ENCODE results near the gene ZNF627. TPM values are rescaled to one million over a fixed set of nuclear protein-coding genes. Genes with fewer than 3 reads are reported as not detected.
"Not testable (repeated sequence)": the region's sequence is repeated elsewhere in the genome, so short reads cannot be mapped to it uniquely, and the experiment has no call there.

Gene ZNF627
- polyA plus RNA-seq, result 1 to 10 TPM; 1.7 to 5.7 (median 2.4) TPM

DNA sequence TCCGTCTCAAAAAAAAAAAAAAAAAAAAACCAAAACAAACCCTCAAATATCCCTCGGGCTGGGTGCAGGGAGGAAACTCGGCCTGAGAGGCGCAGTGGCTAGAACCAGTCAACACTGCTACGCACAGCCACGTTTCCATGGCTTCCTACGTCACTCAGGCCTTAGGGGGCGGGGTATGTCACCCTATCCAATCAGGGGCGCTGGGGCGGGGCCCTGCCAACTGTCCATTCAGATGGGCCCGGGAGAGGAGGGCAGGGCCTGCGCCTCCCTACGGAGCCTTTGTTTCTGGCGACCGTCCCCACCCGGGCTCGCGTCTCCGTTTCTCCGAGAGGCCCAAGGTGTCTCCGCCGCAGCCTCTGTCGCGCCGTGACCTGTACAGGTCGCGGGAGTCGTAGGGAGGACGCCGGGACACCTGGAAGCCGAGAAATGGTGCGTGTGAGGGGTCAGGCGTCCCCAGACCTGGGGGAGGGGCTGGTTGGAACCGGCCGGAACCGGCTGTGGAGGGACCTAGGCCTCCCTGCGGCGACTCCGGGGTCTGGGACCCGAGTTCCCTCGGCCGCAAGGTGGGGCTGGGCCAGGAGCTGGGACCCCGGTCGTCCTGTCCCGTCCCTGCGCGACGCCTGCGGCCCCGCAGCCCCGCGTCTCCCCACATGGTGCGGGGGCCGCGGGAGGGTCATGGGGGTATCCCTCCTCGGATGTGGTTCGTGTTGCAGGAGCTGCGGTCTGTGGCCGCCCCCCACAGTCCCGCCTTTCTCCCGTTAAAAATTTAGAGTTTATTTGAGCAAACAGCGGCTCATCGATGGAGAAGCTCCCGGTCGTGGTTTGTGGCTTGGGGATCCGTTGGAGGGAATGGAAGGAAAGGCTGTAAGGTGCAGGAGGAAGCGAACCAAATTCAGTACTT, at the start of gene ZNF627:
ZNF627 (plus strand) TSS at position 282 of the 901 bp plus-strand sequence; CDS start at position 427, 145 bp downstream.
- H3K27ac ChIP-seq (ENCODE audit: low read depth, low read length), result peak within 1 kb of the TSS; percentile 3
- 0% methylated on average over 65 to 67 of the region's 67 CpGs for WGBS, 3 donors

DNA sequence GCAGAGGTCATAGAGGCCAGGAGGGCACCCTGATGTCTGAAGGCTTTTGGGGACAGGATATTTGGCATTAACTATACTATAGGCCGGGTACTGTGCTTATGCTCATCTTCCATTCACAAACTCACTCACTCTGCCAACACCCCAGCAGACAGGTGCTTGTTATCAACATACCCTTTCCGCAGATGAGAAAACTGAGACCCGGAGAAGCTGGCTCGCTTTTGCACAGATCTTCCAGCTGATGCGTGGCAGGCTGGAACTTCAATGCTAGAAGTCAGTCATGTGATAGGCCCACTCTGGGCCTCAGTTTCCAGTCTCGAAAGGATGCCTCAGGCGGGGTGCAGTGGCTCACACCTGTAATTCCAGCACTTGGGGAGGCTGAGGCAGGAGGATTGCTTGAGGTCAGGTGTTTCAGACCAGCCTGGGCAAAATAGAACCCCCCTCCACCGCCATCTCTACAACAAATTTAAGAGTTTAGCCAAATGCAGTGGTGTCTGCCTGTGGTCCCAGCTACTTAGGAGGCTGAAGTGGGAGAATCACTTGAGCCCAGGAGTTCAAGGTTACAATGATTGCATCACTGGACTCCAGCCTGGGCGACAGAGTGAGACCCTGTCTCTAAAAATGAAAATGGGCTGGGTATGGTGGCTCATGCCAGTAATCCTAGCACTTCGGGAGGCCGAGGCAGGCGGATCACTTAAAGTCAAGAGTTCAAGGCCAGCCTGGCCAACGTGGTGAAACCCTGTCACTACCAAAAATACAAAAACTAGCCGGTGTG, 49.2 kb upstream of the ZNF627 start:
- 85 to 92% (median 89%) methylated on average over 14 of the region's 14 CpGs for WGBS, 3 donors
- no peak overlapping the region for H3K27ac ChIP-seq (ENCODE audit: low read depth, low read length)

DNA sequence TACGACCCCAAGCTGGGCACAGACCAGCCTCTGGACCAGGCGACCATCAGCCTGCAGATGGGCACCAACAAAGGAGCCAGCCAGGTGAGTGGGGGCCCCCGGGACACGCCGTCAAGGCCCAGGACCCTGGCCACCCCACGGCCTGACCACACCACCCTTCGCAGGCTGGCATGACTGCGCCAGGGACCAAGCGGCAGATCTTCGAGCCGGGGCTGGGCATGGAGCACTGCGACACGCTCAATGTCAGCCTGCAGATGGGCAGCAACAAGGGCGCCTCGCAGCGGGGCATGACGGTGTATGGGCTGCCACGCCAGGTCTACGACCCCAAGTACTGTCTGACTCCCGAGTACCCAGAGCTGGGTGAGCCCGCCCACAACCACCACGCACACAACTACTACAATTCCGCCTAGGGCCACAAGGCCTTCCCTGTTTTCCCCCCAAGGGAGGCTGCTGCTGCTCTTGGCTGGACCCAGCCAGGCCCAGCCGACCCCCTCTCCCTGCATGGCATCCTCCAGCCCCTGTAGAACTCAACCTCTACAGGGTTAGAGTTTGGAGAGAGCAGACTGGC, 47.8 kb upstream of the ZNF627 start:
- WGBS, 3 donors, result 91% methylated on average over 24 of the region's 24 CpGs
- H3K27ac ChIP-seq (ENCODE audit: low read depth, low read length), result no peak overlapping the region

DNA sequence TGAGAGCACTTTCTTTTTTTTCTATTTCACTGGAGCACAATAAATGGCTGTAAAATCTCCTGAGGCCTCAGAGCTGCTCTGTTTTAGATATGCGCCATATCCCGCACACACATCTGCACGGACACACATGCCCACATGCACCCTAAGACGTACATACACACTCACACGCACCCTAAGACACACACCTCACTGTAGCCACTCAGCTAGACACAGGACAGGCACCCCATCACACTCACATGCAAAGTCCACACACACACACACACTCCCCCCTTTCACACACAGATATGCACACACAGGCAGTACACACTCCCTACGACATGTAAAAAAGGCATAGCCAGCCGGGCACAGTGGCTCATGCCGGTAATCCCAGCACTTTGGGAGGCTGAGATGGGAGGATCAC, 47.0 kb upstream of the ZNF627 start:
- 87 to 91% (median 89%) methylated on average over 8 of the region's 8 CpGs for WGBS, 3 donors
- no peak overlapping the region for H3K27ac ChIP-seq (ENCODE audit: low read depth, low read length)

DNA sequence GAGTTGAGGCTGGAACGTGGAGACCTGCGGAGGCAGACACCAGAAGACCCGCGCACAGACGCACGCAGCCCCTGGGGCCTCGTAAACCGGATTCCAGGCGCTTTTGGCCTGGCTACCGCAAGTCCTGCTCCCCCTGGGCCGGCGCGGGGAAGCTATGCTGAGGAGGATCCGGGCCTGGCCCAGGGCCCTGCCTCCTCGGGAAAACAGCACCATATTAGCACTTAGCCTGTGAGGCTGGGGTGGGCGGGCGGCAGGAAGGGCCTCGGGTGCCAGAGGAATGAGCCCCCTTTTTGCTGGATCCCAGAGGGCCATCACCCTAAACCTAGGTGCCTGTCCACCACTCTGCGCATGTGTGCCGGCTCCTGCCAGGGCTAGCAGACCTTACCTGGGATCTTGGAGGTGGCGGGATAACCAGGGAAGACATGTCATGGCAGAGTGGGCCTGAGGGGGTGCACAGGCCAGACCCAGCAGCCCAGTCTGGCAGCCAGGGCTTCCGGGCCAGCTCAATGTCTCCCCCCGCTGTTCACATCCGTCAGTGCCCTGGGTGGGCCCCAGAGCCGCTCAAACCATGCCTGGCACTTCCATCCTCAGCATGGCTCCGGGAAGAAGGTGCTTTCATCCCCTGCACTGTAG, 45.6 kb upstream of the ZNF627 start:
- H3K27ac ChIP-seq (ENCODE audit: low read depth, low read length), result no peak overlapping the region
- WGBS, 3 donors, result 60 to 80% (median 80%) methylated on average over 26 of the region's 26 CpGs

DNA sequence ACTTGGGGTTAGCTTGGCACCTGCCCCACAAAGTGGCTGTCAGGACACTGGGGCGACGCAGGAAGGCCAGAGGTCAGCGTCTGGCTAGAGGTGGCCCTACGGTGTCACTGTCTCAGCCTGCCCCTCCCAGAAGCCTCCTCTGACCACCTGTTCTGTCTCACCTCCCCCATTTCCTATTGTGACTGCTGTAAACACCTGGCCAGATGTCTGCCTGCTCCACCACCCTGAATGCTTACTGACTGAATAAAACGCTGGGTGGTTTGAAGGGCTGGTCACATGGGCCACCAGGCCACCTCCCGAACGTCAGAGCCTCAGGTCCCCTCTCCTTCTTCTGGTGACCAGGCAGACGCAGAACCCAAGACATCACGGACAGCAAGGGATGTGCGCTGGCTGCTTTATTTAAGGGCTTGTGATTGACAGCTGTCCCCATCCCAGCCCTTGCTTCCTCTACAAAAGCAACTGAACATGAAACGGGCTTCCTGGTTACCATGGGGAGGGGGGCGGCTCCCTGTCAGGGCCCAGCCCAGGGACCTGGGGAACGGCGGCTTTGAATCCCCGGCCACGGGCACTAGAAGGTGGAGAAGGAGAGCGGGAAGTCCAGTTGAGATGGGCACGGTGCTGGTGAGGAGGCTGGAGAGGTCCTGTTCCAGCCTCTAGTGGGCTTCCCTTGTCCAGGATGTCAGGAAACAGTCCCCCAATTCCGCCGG, 44.5 kb upstream of the ZNF627 start:
- WGBS, 3 donors, result 80 to 81% (median 81%) methylated on average over 18 to 20 of the region's 20 CpGs
- no peak overlapping the region for H3K27ac ChIP-seq (ENCODE audit: low read depth, low read length)

DNA sequence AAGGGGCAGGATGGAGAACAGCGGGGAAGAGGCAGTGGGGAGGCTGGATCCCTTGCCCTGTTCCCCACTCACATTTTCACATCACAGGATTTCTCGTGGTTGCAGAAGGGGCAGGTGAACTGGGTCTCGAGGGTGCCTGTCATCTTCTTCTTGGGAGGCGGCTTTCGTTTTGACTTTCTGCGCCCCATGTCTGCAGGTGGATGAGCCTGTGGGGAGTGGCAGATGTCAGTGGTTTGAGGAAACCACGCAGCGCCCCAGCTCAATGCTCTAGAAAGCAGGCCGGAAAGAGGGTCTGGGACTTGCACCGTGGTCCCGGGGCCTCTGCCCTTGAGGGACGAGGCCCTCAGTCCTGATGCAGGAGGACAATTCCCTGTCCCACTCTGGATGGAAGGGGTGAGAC, 43.1 kb upstream of the ZNF627 start:
- 86 to 92% (median 90%) methylated on average over 12 of the region's 12 CpGs for WGBS, 3 donors

DNA sequence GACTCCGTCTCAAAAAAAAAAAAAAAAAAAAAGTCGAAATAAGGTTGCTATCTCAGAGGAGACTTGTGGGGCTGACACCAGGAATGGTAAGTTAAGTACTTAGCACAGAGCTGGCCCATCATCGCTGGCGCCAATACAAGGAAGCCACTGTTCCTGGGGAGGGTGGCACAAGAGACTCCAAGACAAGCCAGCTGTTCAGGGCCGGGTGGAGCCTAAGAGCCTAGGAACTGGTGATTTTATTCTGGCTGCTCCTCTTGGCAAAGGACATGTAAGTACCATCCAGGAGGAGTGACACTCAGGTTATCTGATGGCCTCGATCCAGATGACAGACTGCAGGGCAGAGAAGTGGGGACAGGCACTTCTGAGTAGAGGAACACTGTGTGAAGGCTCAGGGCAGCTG, 42.0 kb upstream of the ZNF627 start:
- no peak overlapping the region for H3K27ac ChIP-seq (ENCODE audit: low read depth, low read length)
- 85 to 94% (median 88%) methylated on average over 5 to 6 of the region's 6 CpGs for WGBS, 3 donors

More for the DNA sequence above, 43.1 kb upstream of the ZNF627 start:
- no peak overlapping the region for H3K27ac ChIP-seq (ENCODE audit: low read depth, low read length)

DNA sequence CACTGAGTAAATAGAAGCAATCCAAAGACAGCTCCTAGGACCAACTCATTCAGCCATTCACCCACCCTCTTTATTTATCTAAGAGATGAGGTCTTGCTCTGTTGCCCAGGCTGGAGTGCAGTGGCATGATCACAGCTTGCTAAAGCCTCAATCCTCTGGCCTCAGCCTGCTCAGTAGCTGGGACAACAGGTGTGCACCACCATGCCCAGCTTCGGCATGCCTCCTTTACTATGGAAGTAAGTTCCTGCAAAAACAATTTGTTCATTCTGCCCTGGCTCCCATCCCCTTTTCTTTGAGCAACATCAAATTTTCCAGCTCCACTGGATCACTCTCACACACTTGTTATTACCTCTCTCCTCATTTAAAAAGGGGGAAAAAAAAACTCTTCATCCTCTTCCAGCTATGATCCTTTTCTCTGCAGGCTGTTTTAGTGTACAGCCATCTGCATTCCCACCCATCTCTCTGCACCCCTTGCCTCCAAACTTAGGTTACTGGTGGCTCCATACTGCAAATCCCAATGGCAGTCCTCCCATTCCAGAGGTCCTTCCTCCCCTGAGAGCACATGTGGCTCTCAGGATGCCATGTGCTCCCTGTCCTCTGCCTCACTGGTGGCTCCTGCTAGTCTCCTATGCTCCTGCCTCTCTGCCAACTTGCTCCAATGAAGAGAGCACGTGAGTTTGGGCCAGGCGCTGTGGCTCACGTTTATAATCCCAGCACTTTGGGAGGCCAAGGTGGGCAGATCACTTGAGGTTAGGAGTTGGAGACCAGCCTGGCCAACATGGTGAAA, 40.5 kb upstream of the ZNF627 start:
- no peak overlapping the region for H3K27ac ChIP-seq (ENCODE audit: low read depth, low read length)
- 81 to 90% (median 84%) methylated on average over 4 of the region's 4 CpGs for WGBS, 3 donors

DNA sequence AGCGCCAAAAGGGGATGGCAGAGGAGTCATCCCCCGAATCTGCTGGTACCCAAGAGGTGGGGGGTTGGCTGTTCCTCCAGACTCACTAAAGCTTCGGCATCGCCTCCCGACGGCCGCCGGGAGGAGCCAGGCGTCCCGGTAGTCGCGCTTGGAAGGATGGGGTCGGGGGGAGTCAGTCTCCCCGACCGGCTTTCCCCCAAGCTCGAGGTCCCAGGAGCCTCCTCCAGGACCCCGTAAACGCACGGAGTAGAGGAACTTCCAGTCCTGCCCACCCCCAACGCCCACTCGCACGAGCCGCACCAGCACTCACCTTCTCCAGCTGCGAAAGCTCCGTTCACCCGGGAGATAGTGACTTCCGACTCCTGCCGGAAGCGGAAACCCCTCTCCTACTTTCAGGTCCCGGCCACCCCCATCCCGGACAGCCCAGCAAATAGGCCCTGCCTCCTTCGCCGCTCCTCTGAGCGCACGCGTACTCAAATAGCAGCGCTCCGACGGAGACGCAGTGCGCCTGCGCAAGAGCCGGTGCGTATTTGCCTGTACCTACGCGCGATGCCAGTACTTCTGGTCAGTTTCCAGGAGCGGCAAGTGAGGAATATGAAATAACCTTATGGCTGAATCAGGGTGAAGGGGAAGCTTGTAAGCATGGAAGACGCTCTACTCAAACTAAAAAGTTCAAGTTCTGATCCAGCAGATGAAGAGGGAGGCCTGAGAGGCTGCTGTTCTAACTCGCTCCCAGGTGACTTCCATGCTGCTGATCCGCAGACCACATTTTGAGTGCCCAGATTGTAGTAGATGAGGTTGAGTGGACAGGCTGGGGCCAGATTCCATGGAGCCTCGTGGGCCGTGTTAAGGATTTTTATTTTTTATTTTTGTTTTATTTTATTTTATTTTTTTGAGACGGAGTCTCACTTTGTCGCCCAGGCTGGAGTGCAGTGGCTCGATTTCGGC, 38.1 kb upstream of the ZNF627 start, which contains the start of gene ELOF1:
ELOF1 (minus strand) TSS at position 350 of the 948 bp plus-strand sequence. CDS start 4,883 bp downstream, outside the sequence.
- 2 to 4% (median 3%) methylated on average over 50 to 57 of the region's 57 CpGs for WGBS, 3 donors
- no peak within 1 kb of the TSS for H3K27ac ChIP-seq (ENCODE audit: low read depth, low read length)

DNA sequence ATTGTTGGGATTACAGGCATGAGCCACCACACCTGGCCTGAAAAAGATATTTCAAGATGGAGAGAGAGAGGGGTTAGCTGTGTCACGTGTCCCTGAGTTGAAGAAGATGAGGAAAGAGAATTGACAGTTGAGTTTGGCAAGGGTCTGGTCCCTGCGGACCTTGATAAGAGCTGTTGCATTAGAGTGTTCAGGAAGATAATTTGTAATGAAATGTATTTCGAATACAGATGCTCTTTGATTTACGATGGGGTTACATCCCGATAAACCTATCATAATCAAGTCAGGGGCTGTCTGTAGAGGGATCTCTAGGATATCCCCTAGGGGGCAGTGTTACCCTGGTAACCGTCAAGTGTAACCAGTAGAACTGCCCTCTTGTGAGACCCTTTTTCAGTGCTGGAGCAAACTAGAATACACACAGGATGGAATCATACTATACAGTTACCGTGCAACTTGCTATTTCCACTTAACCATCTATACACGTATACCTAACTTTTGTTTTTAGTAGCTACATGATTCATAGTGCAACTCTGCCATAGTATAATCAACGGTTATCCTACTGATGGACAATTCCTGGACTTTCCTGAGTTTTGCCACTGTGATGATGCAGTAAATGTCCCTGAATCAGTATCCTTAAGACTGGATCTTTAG, 36.8 kb upstream of the ZNF627 start:
- H3K27ac ChIP-seq (ENCODE audit: low read depth, low read length), result no peak overlapping the region
- 12 to 15% (median 12%) methylated on average over 9 of the region's 9 CpGs for WGBS, 3 donors

DNA sequence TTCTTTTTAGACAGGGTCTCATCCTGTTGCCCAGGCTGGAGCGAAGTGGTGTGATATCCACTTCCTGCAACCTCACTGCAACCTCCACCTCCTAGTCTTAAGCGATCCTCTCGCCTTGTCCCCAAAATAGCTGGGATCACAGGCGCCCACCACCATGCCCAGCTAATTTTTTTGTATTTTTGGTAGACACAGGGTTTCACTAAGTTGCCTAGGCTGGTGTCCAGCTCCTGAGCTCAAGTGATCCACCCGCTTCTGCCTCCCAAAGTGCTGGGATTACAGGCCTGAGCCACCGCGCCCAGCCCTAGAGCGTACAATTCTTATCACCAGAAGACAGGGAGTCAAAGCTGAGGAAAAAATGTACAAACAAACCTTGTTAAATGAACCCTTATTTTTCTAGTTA, 33.8 kb upstream of the ZNF627 start:
- H3K27ac ChIP-seq (ENCODE audit: low read depth, low read length), result no peak overlapping the region
- WGBS, 3 donors, result 83 to 85% (median 84%) methylated on average over 8 of the region's 8 CpGs

DNA sequence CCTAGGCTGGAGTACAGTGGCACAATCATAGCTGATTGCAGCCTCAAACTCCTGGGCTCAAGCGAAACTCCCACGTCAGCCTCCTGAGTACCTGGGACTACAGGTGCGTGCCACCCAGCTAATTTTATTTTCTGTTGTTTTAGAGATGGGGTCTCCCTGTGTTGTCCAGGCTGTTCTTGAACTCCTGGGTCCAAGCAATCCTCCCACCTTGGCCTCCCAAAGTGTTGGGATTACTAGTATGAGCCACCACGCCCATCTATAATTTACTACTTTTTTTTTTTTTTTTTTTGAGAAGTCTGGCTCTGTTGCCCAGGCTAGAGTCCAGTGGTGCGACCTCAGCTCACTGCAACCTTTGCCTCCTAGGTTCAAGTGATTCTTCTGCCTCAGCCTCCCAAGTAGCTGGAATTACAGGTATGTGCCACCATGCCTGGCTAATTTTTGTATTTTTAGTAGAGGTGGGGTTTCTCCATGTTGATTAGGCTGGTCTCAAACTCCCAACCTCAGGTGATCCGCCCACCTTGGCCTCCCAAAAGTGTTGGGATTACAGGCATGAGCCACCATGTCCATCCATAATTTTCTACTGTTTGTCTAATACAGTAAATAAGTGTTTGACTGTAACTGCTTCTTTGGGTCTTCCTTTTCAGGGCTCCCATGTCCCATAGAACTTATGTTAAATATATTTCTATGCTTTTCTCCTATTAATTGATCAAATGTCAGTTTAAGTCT, 33.0 kb upstream of the ZNF627 start:
- 87 to 95% (median 94%) methylated on average over 6 of the region's 6 CpGs for WGBS, 3 donors
- H3K27ac ChIP-seq (ENCODE audit: low read depth, low read length), result not testable (repeated sequence)

DNA sequence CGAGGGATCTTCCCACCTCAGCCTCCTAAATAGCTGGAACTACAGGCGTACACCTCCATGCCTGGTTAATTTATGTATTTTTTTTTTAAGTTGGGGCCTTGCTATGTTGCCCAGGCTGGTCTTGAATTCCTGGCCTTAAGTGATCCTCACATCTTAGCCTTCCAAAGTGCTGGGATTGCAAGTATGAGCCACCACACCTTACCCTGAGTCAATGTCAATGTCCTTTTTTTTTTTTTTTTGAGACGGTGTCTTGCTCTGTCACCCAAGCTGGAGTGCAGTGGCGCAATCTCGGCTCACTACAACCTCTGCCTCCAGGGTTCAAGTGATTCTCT, 31.7 kb upstream of the ZNF627 start:
- WGBS, 3 donors, result 78 to 94% (median 90%) methylated on average over 5 of the region's 5 CpGs
- H3K27ac ChIP-seq (ENCODE audit: low read depth, low read length), result not testable (repeated sequence)

DNA sequence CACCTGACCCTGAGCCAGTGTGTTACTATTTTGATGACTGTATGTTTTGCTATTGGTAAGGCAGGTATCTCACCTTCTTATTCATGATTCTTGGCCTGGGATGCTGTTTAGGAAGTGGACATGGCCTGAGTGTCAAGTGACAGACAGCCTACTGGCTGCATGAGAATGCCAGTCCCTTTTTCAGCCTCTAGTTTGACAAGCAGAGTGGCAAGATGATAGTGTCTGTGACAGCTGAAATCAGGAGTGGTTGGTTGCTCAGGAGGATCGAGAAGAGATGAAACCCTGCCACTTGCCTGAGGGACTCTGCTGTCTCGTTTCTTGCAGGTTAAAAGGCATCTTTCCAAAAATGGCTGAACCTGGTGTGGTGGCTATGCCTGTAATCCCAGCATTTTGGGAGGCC, 31.1 kb upstream of the ZNF627 start:
- 88 to 96% (median 94%) methylated on average over 2 of the region's 2 CpGs for WGBS, 3 donors
- H3K27ac ChIP-seq (ENCODE audit: low read depth, low read length), result no peak overlapping the region

Measured in adipose tissue (tissue), 3 donors.